ENCODE data around the gene INPP5A.

Gene INPP5A

GRCh38 chr10:132707121-132707775 is 169.7 kb downstream of the INPP5A start:
- no peak for DNase-seq (ENCODE audit: low spot score)

GRCh38 chr10:132707776-132708171 is 170.2 kb downstream of the INPP5A start:
- DNase-seq (ENCODE audit: low spot score): no peak

GRCh38 chr10:132708441-132708840 is 170.9 kb downstream of the INPP5A start:
- DNase-seq (ENCODE audit: low spot score): no peak

GRCh38 chr10:132708936-132709335 is 171.3 kb downstream of the INPP5A start:
- no peak for DNase-seq (ENCODE audit: low spot score)

- DNase-seq (ENCODE audit: low spot score): no peak
These were observed 171.9 kb downstream of the INPP5A start for GRCh38 chr10:132709471-132709951.

- no peak for DNase-seq (ENCODE audit: low spot score)
These were observed 172.6 kb downstream of the INPP5A start for GRCh38 chr10:132710036-132710686.

GRCh38 chr10:132710746-132711612 is 173.4 kb downstream of the INPP5A start:
- DNase-seq (ENCODE audit: low spot score): no peak

- no peak for DNase-seq (ENCODE audit: low spot score)
These were observed 174.1 kb downstream of the INPP5A start for GRCh38 chr10:132711613-132712121.

- no peak for DNase-seq (ENCODE audit: low spot score)
These were observed 174.7 kb downstream of the INPP5A start for GRCh38 chr10:132712291-132712690.

GRCh38 chr10:132712743-132713142 is 175.2 kb downstream of the INPP5A start:
- DNase-seq (ENCODE audit: low spot score): no peak

GRCh38 chr10:132713421-132714095 is 176.0 kb downstream of the INPP5A start:
- no peak for DNase-seq (ENCODE audit: low spot score)

GRCh38 chr10:132714096-132714985 is 176.8 kb downstream of the INPP5A start:
- no peak for DNase-seq (ENCODE audit: low spot score)

- no peak for DNase-seq (ENCODE audit: low spot score)
These were observed 177.6 kb downstream of the INPP5A start for GRCh38 chr10:132714986-132715775.

- DNase-seq (ENCODE audit: low spot score): no peak
These were observed 178.4 kb downstream of the INPP5A start for GRCh38 chr10:132715776-132716680.

GRCh38 chr10:132716691-132717490 is 179.3 kb downstream of the INPP5A start:
- no peak for DNase-seq (ENCODE audit: low spot score)

GRCh38 chr10:132721725-132722124 is 184.1 kb downstream of the INPP5A start:
- DNase-seq (ENCODE audit: low spot score): no peak

GRCh38 chr10:132722394-132723329 is 185.1 kb downstream of the INPP5A start:
- no peak for DNase-seq (ENCODE audit: low spot score)

Data from SW480 (cell line).